Measurements from ENCODE around the gene UST. TPM values are rescaled to one million over a fixed set of nuclear protein-coding genes. Genes with fewer than 3 reads are reported as not detected.

UST gene
- total RNA-seq, 1 donor from 2014 or later: 9.7 TPM

DNA sequence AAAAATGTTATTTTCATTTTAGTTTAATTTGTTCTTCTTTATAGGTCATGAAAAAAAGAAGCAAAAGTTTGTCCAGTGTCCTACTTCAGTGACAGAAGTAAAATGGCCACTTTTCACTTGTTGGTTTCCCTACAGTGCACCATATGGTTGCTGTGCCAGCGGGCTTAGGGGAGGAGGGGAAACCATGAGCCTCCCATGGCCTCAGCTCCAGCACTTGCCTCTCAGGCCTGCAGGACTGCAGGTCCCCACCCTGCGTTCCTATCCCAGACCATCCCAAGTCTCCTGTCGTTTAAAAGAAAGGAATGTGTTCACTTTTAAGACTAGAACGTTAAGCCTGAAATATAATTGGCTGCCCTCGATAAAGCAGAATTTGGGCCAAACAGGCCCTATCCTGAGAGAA is 360.7 kb downstream of the UST start:
- Mint-ChIP-seq H3K27ac (no peak overlapping the region), H3K4me1 (ENCODE audit: unreplicated experiment) (peaks cover 3% of the 10 kb centered on the region), H3K4me3 (no peak overlapping the region), H3K27me3 (no peaks in the 10 kb centered on the region), H3K9me3 (peaks cover 7% of the 10 kb centered on the region), H3K36me3 (no peaks in the 10 kb centered on the region)
- TF ChIP-seq, protein P1, sequence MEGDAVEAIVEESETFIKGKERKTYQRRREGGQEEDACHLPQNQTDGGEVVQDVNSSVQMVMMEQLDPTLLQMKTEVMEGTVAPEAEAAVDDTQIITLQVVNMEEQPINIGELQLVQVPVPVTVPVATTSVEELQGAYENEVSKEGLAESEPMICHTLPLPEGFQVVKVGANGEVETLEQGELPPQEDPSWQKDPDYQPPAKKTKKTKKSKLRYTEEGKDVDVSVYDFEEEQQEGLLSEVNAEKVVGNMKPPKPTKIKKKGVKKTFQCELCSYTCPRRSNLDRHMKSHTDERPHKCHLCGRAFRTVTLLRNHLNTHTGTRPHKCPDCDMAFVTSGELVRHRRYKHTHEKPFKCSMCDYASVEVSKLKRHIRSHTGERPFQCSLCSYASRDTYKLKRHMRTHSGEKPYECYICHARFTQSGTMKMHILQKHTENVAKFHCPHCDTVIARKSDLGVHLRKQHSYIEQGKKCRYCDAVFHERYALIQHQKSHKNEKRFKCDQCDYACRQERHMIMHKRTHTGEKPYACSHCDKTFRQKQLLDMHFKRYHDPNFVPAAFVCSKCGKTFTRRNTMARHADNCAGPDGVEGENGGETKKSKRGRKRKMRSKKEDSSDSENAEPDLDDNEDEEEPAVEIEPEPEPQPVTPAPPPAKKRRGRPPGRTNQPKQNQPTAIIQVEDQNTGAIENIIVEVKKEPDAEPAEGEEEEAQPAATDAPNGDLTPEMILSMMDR (conservative IDR thresholded peaks at IDR 0.05): no peak
- no peak for DNase-seq (ENCODE audit: extremely low spot score, unreplicated experiment)

DNA sequence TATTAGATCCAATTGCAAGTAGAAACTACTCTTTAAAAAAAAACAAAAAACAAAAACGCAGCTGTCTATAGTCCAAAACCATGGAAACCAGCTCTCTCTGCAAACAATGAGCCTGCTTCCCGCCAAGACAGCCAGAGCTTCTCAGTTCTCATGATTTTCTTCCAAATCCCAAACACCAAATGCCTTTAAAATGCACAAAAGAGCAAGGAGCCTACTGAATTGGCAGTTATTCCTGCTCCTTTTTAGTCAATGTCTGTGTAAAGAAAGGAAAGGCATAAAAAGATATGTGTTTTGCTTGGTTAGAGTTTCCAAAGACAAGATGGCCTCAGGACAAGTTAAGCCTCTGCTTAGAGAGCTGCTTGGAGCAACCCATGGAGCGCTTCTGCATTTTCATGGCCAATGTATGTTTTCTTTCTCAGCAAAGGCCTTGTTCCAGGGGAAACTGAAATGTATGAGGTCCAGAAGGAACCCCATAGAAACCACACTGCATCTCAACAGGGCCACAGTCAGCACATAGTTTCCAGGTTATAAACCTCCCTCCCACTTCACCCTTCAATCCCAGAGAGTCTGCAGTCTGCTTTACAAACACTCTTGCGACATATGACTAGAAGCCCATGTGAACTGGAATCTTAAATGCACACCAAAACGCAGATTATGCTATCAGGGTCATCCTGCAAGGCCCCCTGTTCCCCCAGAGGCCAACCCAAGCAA is 361.4 kb downstream of the UST start:
- no peaks in the 10 kb centered on the region for H3K36me3 Mint-ChIP-seq
- H3K4me1 Mint-ChIP-seq (ENCODE audit: unreplicated experiment): no peaks in the 10 kb centered on the region
- no peak overlapping the region for H3K27ac Mint-ChIP-seq
- no peaks in the 10 kb centered on the region for H3K27me3 Mint-ChIP-seq
- no peak overlapping the region for H3K4me3 Mint-ChIP-seq
- TF ChIP-seq, protein P1 (conservative IDR thresholded peaks at IDR 0.05): no peak
- H3K9me3 Mint-ChIP-seq: peaks cover 7% of the 10 kb centered on the region
- DNase-seq (ENCODE audit: extremely low spot score, unreplicated experiment): no peak

DNA sequence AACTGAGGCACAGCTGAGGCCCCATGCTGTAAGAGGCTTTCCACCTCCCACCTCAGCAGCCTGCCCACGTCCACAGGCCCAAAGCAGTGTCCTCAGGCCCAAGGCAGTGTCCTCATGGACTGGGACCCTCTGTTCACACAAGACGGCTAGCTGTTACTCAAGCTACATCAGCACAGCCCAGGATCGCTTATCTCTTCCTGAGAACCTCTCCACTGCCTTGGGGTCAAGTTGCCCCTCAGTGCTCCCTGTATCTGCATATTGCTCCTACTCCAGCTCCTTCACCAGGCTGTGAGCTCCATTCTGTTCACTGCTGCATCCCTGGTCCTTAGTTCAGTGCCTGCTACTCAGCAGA is 361.9 kb downstream of the UST start:
- TF ChIP-seq, protein P1 (conservative IDR thresholded peaks at IDR 0.05): no peak
- Mint-ChIP-seq H3K4me1 (ENCODE audit: unreplicated experiment) (no peaks in the 10 kb centered on the region), H3K4me3 (no peak overlapping the region), H3K27ac (no peak overlapping the region), H3K36me3 (no peaks in the 10 kb centered on the region), H3K27me3 (no peaks in the 10 kb centered on the region), H3K9me3 (peaks cover 6% of the 10 kb centered on the region)
- no peak for DNase-seq (ENCODE audit: extremely low spot score, unreplicated experiment)

DNA sequence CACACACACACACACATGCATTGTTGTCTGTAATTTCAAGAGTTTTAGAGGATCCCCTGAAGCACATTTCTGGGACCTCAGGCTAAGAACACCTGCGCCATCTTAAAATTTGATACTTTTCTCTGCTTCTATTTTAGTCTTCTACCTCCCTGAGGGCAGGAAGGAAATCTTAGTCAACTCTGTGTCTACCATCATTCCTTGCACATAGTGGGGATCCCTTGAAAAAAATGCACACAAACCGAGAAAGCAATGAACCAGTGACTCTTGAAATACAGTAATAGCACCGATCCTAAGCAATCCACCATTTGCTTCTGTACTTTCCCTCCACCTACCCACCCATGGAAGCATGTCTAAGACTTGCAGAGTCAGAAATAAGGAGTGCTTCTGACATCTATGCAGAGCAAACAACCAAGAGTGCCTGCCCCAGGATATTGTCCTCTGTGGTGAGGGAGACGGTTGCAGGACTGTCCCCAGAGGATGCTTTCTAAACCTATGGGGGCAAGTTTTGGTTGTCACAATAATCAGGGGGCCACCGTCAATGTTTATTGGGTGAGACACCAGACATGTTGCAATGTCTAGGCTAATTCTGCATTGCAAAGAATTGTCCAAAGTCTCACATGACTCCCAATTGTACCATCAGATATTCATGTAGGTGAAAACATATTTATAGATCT is 362.7 kb downstream of the UST start:
- Mint-ChIP-seq H3K27ac (no peak overlapping the region), H3K27me3 (no peaks in the 10 kb centered on the region), H3K9me3 (peaks cover 6% of the 10 kb centered on the region), H3K4me3 (no peak overlapping the region), H3K4me1 (ENCODE audit: unreplicated experiment) (no peaks in the 10 kb centered on the region), H3K36me3 (no peaks in the 10 kb centered on the region)
- TF ChIP-seq, protein P1 (conservative IDR thresholded peaks at IDR 0.05): no peak
- no peak for DNase-seq (ENCODE audit: extremely low spot score, unreplicated experiment)

DNA sequence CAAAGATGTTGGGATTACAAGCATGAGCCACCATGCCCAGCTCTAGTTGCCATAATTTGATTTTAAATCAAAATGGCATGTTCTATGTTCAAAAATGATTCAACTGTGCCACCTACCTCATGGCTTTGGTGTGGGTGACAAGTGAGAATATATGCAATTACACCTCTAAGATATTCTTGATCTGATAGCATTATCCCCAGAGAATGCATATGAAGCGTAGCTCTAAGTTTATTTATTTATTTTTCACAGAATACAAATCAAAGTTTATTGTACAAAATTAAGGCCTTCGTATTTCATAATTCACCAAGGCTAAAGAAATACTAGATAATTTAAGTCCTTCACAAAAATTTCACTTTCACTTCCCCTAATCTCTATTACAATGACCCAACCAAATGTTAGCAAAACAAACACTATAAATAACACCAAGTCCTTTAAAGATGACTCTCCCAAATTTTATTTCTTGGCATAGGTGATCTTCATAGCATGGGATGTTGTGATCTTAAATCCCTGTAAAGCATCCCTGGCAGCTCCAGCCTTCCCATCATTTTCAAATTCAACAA is 364.8 kb downstream of the UST start:
- Mint-ChIP-seq H3K27ac (no peak overlapping the region), H3K27me3 (no peaks in the 10 kb centered on the region), H3K4me3 (no peak overlapping the region), H3K9me3 (peaks cover 6% of the 10 kb centered on the region), H3K36me3 (no peaks in the 10 kb centered on the region), H3K4me1 (ENCODE audit: unreplicated experiment) (no peaks in the 10 kb centered on the region)
- DNase-seq (ENCODE audit: extremely low spot score, unreplicated experiment): no peak
- TF ChIP-seq, protein P1 (conservative IDR thresholded peaks at IDR 0.05): no peak
